ENCODE measurements around the gene EIF1AD.

Gene EIF1AD

DNA sequence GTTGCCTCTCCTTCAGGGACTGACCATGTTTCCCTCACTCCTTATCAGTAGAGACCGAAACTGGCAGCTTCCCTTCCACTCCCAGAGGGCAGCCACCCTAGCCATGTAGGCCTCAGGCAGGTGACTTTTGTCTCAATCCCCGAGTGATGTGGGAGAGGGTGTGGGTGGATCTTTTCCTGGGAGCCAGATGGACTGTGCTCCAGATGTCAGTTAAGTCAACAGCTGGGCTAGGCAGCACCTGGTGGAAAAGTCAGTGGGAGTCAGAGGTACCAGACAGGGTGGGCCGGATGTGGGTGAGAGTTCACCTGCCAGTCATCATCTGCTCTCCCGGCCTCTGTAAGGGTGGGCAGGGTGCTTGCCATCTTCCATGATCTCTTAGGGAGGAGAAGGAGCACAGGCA lies 2.2 kb upstream of the EIF1AD start:
- DNase-seq (ENCODE audit: low read depth, low spot score): no peak

DNA sequence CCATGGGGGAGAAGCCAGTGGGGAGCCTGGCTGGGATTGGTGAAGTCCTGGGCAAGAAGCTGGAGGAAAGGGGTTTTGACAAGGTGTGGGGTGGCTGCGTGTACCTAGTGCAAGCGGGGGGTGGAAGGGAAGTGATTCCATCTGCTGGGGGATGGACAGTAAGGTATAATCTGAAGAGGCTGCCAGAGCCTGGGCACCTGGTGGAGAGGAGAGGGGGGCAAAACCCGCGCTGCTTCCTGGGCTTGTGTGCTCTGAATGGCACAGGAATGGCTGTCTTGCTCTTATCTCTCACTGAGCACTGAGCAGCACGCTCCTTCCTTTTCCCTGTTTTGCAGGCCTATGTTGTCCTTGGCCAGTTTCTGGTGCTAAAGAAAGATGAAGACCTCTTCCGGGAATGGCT lies 1.3 kb upstream of the EIF1AD start:
- no peak for DNase-seq (ENCODE audit: low read depth, low spot score)

DNA sequence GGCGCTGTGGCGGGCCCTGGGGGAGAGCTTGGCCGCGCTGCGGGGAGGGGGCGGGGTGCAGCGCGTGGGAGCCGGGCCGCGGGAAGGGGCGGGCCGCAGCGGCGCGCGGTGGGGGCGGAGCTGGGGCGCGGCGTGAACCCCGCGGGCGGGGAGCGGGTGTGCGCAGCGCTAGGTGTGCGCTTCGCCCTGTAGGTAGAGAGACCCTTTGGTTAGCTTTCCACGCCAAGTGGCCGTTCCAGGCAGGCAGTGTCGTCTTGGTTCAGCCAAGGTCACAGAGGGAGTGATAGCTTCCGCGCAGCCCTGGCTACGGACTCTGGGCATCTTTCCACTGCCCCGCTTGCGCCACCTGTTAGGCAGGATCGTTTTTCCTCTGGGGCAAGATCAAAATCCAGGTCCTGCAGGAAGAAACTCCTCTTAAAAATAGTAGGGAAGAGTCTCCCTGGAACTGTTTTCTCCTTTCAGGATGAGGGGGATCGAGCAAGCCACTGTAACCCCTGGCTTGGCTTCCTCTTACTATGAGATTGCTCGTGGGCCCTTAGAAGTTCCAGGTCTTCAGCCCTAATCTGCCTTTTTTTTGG lies 780 bp upstream of the EIF1AD start:
- DNase-seq (ENCODE audit: low read depth, low spot score): no peak

DNA sequence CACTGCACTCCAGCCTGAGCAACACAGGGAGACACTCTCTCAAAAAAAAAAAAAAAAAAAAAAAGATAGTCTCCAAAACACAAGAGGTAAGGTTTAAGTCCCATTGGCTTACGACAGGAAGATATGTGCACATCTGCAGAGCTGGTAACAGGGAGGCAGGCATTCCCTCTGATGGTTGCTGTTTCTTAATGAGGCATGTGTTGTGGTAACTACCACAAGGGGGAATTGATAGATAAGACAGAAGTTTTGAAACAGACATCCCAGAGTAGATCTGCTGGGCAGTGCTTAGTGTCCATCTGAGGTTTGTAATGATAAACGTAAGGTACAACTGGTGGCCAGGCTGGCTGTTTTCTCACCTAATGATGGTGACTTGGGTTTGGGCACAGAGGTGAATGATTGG lies 4.7 kb downstream of the EIF1AD start:
- DNase-seq (ENCODE audit: low read depth, low spot score): no peak

DNA sequence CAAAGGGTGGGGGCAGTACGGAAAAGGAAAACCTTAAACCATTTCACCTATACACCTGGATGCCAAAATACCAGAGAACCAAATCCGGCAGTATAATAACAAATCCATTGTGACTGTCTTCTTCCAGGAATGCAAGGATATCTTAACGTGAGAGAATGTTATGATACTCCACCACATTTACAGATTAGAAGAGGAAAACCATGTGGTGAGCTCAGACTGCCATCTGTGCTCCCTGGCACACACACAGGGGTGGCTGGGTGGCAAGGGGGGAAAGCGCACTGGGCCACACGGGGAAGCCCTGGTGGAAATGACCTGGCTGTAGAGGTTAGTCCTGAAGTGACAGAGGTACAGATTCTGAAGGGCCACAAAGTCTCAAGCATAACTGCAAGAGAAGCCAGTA lies 9.9 kb downstream of the EIF1AD start:
- DNase-seq (ENCODE audit: low read depth, low spot score): no peak

DNA sequence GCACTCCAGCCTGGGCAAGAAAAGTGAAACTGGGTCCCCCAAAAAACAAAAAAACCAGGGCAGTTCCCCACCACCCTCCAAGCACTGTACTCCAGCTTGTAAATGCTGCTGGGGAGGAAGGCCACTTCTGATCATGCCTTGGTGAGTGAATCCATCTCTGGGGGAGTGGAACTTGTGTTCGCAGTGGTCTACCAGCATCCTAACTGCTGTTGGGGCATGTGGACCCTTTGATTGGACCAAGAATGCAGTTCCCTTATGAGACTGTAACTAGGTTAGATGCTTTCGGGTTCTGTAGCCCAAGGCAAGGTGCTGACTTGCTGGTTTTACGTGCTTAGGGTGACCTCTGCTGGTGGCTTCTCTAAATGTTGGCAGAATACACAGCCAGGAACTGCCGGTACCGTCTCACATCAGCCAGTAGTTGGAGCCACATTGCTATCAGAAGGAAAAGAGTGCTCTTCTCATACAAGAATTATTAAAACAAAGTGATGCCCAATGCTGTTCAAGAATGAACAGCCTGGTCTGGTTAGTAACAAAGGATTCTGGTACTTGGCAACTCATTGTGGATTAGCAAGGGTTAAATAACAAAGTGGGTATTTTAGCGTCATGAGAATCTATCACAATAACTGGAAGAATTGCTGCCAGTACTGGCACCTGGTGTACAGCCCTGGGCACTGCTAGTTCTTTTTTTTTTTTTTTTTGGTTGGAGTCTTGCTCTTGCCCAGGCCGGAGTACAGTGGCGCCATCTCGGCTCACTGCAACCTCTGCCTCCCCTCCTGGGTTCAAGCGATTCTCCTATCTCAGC lies 13.0 kb downstream of the EIF1AD start:
- DNase-seq (ENCODE audit: low read depth, low spot score): peak; percentile 95

DNA sequence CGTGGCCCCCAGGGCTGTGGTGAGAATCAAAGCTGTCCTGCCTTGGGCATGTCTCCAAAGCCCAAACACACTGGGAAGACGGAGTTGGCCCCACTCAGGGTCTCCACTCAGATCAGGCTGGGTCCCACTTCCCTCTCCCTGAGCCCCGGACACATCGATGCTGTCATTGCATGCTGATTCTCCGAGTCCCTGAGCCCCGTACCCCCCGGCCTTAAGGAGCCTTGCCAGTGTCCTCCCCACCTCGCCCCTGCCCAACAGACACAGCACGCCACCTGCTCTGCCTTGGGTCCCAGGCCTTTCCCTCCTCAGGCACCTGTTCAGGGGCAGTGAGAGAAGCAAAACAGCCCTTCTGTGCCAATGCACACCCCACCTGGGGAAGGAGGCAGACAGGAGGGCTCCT lies 14.6 kb downstream of the EIF1AD start:
- no peak for DNase-seq (ENCODE audit: low read depth, low spot score)

DNA sequence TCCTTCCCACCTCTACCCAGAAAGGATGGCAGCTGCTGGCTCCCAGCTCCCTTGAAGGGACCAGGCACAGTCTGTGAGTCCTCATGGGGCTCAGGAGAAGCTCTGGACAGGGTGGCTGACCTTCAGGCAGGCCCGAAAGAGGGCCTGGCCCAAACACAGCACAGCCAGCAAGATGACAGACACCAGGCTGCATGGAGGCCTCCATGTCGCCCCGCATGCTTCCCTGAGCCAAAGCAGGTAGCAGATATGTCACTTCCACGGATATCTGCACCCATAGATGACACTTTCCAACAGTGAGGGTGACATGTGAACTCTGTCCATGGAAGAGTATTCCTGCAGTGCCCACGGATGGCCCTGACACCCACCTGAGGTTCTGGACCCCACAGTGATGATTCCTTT lies 18.4 kb downstream of the EIF1AD start:
- DNase-seq (ENCODE audit: low read depth, low spot score): no peak

DNA sequence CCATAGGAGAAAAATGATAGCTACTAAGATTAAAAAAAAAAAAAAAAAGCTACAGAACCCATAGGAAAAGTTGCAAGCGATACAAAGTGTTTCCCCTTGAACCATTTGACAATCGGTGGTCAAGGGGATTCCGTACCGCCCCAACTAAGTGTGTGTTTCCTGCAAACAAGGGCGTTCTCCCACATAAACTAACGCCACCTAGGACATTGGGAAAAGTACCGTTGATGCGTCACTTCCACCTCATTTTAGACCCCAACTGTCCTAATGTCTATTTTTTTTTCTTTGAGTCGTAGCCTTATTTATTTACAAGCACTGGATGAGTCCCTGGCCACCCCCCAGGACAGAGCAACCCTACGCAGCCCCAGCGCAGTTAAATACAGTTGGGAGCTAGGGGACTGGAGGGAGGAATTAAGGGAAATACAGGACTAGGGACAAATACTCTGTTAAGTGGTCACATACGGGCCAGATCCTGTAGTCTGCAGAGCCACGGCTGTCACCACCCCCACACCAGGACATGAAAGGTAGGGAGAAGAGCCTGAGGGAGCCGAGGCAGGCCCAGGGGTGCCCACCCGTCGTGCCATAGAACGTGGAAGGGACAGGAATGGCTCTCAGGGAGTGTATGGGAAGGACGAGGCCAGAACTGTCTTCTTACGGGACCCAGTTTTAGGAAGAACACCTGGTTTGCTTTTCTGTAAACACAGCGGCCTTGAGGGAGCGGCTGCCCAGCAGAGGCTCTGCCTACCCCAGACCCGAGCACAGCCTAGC lies 19.0 kb downstream of the EIF1AD start:
- DNase-seq (ENCODE audit: low read depth, low spot score): no peak

DNA sequence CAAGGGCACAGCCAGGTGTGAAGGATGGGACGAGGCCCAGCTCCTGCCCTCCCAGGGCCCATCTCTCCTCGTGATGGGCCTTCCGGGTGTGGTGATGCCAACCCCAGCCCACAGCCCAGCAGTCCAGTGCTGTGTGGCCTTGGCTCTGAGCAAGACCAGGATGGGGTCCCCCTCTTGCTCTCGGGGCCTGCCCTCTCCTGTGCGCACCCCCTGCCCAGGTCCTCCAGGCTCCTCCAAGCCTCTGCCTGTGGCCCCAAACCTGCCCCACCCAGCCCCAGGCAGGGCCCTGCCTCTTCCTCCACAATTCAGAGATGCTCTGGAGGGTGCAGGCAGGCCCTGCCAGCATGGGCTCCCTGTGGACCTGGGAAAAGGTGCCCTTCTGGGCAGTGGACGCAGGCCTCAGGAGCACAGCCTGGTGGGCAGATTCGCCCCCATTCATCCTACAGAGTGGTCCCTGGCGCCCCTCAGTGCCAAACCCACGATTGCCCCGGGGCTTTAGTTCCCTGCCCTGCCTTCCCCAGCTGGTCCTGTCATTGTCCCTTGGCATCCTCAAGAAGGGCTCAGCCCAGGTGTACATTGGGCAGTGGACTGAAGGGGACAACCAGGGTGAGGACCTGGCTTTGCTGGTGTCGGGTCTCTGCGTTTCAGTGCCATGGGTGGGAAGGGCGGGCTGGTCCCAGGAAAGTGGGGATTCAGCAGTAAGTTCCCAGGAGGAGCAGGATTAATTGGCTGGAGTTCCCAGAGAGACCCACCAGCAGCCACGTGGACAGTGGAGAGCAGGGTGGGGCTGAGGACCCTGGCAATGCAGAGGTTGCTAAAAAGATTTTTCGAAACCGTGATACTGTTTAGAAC lies 19.8 kb downstream of the EIF1AD start:
- DNase-seq (ENCODE audit: low read depth, low spot score): no peak

DNA sequence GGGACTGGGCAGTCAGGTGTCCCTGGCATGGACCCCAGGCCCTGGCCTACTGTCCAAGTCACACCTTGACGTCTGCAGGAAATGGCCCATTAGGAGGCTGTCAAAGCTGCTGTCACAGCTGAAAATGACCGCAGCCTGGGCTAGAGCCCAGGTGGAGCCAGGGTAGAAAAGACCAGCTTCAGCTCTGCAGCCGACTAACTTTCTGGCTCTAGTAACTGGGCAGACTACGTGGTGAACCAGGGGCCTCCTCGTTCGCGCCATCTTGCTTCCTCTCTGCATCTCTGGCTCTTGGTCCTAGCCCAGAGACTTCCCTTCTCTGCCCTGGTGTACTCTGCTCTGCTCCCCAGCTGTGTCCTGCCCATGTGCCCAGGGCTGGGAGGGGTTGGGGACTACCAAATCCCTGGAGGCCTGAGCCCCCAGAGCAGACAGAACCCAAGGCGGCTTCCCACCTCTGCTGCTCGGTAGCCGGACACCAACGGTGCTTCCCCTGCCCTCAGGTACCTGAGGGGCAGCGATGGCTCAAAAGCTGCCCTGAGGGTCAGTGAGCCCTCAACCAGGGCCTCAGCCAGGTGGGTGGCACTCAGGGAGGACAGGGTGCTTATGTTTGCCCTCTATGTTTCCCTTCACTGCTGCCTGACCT lies 20.7 kb downstream of the EIF1AD start:
- no peak for DNase-seq (ENCODE audit: low read depth, low spot score)

DNA sequence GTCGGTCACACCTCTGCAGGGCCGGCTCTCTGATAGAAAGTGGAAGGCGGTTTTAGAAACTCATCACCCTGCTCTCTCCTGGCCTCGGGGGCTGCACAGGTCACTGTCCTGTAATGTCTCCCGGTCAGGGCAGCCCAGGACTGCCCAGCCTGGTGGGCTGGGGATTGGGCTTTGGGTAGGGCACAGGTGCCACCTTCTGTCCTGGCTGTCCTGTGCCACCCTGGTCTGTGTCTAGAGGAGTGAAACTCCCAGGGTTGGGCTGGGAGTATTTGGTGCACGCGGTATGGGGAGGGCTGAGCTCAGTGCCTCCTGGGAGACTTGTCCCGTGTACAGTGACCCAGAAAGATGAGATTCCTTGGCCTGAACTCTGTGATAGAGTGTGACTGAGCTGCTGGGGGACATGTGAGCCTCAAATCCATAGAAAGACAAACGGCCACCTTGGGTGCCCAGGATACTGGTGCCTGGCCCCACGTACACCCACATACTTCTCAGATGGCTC lies 22.6 kb downstream of the EIF1AD start:
- DNase-seq (ENCODE audit: low read depth, low spot score): no peak

DNA sequence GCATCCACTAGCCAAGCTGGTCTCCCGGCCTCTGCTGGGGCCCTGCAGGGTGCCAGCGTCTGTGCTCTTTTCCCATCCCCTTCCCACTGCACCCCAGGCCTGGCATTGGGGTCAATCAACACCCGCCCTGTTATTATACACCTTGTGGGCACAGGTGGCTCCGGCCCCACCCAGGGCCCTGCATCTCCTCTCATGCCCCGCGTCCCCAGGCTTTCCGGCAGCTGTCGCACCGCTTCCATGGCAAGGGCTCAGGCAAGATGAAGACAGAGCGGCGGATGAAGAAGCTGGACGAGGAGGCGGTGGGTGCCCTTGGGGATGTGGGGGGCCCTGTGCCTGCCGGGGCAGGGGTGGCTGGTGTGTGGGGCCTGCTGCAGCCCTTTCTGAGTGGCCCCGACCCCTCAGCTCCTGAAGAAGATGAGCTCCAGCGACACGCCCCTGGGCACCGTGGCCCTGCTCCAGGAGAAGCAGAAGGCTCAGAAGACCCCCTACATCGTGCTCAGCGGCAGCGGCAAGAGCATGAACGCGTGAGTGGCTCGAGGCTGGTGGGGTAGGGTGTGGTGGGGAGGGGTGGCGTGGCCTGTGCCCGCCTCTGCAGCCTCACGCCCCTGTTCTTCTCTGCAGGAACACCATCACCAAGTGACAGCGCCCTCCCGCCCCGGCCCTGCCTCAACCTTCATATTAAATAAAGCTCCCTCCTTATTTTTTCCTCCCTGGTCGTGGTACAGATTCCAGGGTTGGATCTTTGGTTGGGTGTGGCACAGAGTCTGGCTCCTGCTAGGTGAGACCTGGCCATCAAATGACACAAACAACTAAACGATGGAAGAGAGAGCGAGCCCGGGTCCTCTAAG lies 23.3 kb downstream of the EIF1AD start:
- no peak for DNase-seq (ENCODE audit: low read depth, low spot score)

DNA sequence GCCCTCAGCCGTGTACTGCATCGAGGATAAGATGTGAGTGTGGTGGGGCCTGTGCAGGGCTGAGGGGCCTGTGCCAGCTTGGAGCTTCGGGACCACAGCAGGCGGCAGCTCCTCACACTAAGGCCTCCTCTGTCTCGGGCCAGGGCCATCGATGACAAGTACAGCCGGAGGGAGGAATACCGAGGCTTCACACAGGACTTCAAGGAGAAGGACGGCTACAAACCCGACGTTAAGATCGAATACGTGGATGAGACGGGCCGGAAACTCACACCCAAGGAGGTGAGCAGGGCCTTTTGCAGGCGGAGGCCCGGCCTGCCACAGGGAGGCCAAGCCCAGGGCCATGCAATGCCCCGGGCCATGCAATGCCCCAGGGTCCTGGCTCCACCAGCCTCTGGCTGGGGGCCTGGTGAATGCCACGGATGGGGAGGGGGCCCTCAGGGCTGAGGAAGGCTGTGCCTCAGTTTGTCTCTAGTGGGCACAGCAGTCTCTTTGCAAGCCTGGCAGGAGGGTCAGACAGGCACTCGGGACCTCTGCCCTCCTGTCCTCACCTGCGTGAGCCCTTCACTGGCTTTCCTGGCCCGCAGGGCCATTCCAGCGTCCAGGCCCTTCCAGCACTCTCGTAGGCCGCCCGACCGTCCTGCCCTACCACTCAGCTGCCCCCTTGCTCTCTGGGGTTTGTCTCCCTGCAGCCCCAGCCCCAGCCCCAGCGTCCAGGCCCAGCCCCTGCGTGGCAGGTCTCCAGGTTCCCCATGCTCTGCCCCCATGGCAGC lies 24.2 kb downstream of the EIF1AD start:
- no peak for DNase-seq (ENCODE audit: low read depth, low spot score)

DNA sequence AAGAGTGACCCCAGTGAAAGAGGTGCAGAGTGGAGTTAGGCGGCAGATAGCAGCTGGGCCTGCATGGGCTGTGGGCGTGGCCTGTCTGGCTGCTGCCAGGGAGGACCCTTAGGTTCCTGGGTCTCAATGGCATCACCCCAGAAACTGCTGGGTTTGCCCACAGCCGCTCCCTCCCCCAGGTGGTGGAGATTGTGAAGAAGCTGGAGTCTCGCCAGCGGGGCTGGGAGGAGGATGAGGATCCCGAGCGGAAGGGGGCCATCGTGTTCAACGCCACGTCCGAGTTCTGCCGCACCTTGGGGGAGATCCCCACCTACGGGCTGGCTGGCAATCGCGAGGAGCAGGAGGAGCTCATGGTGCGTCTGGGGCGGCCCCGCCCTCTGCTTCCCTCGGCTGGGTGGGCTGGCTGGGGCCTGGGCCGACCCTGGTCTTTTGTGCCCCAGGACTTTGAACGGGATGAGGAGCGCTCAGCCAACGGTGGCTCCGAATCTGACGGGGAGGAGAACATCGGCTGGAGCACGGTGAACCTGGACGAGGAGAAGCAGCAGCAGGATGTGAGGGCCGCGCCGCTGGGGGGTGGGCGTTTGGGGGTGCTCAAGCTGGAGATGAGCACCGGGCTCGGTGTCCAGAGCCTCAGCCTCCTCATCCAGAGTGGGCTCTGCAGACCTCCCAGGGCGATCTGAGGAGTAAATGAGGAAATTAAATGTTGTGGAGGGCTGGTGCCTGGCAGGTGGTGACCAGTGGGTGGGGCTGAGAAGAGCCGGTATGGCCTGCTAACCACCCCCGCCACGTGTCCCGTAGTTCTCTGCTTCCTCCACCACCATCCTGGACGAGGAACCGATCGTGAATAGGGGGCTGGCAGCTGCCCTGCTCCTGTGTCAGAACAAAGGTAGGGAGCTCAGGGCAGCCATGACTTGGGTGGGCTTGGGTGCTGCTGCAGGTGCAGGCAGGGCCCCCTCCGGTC lies 25.5 kb downstream of the EIF1AD start:
- DNase-seq (ENCODE audit: low read depth, low spot score): no peak

DNA sequence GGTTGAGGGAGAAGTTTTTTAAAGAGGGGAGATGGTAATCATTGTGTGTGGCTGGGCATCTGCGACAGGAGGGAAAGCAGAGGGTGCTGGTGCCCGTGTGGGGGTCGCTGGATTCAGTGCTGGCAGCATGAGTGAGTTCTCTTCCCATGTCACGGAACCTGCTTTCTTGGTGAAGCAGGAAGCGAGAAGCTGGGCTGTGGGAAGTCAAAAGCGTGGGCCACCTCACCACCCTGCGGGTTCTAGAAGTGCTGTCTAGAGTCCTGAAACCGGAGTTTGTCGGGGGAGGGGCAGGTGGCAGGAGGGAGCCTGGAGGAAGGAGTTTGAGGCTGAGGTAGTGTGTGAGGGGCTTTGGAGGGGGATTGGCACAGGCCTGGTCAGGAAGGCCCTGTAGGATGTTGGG lies 26.2 kb downstream of the EIF1AD start:
- no peak for DNase-seq (ENCODE audit: low read depth, low spot score)

DNA sequence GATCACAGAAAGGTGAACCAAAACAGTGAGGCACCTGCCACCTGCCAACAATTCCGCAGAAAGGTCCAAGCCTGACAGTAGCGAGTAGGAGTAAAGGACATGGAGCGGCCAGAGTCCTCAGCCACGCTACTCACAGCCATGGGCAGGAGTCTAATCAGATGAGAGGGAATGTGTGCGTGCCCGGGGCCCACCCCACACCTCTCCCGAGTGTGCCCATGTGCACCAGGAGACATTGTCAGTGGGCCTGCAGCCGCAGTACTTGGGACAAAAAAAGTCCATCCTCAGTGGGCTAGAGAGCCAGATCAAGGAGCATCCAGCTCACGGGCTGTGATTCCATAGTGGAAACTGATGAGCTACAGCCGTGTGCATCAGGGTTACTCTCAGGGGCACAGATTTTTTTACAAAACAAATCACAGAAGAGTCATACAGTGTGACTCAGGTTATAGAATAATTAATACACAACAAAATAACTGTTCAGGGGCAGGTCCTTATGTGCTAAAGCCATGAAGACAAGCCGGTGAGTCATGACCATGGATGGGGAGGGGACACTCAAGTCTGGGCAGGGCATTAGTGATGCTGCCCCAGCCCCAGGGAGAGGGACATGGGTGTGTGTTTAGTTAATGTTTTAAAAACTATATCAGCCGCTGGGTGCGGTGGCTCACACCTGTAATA lies 28.4 kb downstream of the EIF1AD start:
- no peak for DNase-seq (ENCODE audit: low read depth, low spot score)

DNA sequence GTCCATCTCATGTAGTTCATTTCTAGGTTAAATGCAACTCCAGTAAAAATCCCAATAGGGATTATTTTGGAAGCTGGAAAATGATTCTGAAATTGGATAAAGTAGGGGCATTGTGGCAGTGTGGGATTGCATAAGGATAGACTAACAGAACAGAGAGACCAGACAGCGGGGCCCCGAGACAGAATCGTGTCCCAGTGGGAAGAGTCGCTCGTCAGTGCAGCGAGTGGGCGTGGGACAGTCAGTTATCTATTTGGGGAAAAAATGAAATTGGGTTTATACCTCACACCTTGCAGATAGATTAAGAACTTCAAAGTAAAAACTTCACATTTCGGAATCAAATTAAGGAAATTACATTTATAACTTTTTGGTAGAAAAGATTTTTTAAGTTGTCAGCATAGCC lies 29.8 kb downstream of the EIF1AD start:
- no peak for DNase-seq (ENCODE audit: low read depth, low spot score)
